Bronchial epithelial cell (primary cell): ENCODE results near the gene FMNL3. TPM values are rescaled to one million over a fixed set of nuclear protein-coding genes. Genes with fewer than 3 reads are reported as not detected.

Experiments
- DNase-seq: peaks from one replicate; pipeline ENCODE4 v3.0.0-alpha.2; 2010; ENCODE audit warnings: low read depth
- FAIRE-seq: peaks from 2 replicates; lab custom pipeline; 2011; peaks lifted over from hg19 to GRCh38; lab: Jason Lieb, UNC
- H3K27me3 ChIP-seq: 2 replicates; pipeline ENCODE4 v1.5.1; 2011; ENCODE audit warnings: low read length; ENCODE audit not compliant: control insufficient read depth, insufficient read depth
- H3K36me3 ChIP-seq: 2 replicates; pipeline ENCODE4 v1.5.1; 2011; ENCODE audit warnings: low read length; ENCODE audit not compliant: control insufficient read depth, insufficient read depth
- H3K4me3 ChIP-seq: 2 replicates; pipeline ENCODE4 v1.5.1; 2011; ENCODE audit warnings: mild to moderate bottlenecking, low read depth, low read length, control low read depth
- total RNA-seq: library from RNA; depleted of rRNA; stranded (reverse); fragments of >200 nt; gene quantifications from 2 replicates; pipeline ENCODE4 v1.2.1, GENCODE V29; 2014
- TF ChIP-seq, protein P1 (sequence below): IDR thresholded peaks from 2 replicates; pipeline ENCODE4 v1.5.1; 2011; ENCODE audit warnings: mild to moderate bottlenecking, moderate library complexity, low read length, control low read depth, inconsistent platforms; ENCODE audit not compliant: insufficient read depth, severe bottlenecking

Gene FMNL3, protein sequence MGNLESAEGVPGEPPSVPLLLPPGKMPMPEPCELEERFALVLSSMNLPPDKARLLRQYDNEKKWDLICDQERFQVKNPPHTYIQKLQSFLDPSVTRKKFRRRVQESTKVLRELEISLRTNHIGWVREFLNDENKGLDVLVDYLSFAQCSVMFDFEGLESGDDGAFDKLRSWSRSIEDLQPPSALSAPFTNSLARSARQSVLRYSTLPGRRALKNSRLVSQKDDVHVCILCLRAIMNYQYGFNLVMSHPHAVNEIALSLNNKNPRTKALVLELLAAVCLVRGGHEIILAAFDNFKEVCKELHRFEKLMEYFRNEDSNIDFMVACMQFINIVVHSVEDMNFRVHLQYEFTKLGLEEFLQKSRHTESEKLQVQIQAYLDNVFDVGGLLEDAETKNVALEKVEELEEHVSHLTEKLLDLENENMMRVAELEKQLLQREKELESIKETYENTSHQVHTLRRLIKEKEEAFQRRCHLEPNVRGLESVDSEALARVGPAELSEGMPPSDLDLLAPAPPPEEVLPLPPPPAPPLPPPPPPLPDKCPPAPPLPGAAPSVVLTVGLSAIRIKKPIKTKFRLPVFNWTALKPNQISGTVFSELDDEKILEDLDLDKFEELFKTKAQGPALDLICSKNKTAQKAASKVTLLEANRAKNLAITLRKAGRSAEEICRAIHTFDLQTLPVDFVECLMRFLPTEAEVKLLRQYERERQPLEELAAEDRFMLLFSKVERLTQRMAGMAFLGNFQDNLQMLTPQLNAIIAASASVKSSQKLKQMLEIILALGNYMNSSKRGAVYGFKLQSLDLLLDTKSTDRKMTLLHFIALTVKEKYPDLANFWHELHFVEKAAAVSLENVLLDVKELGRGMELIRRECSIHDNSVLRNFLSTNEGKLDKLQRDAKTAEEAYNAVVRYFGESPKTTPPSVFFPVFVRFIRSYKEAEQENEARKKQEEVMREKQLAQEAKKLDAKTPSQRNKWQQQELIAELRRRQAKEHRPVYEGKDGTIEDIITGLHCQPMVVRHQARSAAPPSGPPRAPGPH
- total RNA-seq: 2.2 and 2.6 TPM in 2 replicates

GRCh38 chr12:49707128-49707811 lies at the start of gene FMNL3:
Gene FMNL3 (minus strand): TSS chr12:49707405. CDS start chr12:49707180, 225 bp downstream.
- DNase-seq: peak; percentile 79
- FAIRE-seq: no peak
- TF ChIP-seq, protein P1, sequence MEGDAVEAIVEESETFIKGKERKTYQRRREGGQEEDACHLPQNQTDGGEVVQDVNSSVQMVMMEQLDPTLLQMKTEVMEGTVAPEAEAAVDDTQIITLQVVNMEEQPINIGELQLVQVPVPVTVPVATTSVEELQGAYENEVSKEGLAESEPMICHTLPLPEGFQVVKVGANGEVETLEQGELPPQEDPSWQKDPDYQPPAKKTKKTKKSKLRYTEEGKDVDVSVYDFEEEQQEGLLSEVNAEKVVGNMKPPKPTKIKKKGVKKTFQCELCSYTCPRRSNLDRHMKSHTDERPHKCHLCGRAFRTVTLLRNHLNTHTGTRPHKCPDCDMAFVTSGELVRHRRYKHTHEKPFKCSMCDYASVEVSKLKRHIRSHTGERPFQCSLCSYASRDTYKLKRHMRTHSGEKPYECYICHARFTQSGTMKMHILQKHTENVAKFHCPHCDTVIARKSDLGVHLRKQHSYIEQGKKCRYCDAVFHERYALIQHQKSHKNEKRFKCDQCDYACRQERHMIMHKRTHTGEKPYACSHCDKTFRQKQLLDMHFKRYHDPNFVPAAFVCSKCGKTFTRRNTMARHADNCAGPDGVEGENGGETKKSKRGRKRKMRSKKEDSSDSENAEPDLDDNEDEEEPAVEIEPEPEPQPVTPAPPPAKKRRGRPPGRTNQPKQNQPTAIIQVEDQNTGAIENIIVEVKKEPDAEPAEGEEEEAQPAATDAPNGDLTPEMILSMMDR: peak; percentile 92
- Histone ChIP-seq H3K4me3 (peak within 1 kb of the TSS; percentile 59), H3K27me3 (peaks cover 2% of the 10 kb centered on the region), H3K36me3 (no peaks in the 10 kb centered on the region)

GRCh38 chr12:49750996-49751393 lies 43.8 kb upstream of the FMNL3 start:
- Histone ChIP-seq H3K36me3 (peaks cover 23% of the 10 kb centered on the region), H3K27me3 (no peaks in the 10 kb centered on the region), H3K4me3 (peak overlapping the region; percentile 11)
- FAIRE-seq: no peak
- TF ChIP-seq, protein P1: no peak
- no peak for DNase-seq

DNA sequence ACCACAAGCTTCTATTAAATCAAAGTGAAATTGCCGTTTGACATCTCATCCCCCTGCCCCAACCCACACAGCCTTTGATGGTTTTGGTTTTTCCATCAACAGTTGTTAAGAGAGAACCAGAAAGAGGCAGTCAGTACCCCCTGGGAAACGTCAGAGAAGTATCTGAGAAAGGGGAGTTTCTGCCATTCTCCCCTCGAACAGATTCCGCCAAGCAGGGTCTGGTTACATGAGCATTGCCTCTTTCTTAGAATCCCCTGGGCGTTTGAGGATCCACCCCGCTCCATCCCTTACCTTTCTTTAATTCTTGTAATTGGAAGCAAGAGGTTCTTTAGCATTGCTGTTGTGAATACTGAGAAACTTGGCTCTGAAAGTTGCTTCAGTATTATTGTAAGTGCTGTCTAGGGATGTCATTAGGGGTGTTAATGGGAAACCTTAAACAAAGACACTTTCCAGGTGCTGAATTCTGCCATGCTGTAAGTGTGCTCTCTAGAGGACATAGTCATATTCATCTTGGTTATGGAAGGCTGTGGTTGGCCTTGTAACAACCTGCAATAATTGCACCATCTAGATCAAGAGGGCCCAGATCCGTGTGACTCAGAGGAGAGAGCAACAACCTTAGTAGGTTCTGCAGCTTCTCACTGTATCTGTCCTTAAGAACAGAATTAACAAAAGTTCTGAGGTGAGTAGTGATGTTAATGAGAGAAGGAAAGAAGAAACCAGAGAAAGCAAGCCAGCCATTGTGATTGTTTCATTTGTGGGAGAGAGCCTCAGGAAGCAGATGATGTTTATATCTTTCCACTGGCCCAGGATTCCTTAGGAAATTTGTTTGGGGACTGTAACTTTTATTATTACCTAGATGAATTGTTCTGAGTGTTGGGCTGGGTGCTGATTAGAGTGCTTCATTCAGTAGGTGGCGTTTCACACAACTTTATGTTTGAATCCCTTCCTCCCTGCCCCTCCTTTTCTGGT lies 43.1 kb upstream of the FMNL3 start:
- peak; percentile 55 for FAIRE-seq
- H3K36me3 ChIP-seq: peaks cover 19% of the 10 kb centered on the region
- no peaks in the 10 kb centered on the region for H3K27me3 ChIP-seq
- H3K4me3 ChIP-seq: peak overlapping the region; percentile 11
- TF ChIP-seq, protein P1: peak; percentile 26
- DNase-seq: peak; percentile 94

DNA sequence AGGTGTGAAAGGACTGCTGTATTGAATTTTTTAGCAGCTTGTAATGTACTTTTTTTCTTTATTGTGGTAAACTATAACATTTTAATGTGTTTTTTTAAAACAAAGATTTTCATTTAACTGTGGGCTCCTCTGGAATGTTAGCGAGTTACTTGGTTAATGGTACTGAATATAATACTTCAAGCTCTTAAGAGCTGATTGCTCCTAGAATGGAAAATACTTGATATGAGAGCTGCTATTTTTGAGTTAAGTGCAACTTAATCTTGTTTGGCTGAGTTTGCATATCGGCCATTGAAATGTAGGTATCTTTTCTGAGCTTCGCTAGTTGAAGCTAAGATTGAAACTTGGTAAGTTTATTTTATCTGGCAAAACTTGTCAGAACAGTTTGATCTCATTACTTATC lies 41.6 kb upstream of the FMNL3 start:
- Histone ChIP-seq H3K4me3 (no peak overlapping the region), H3K27me3 (no peaks in the 10 kb centered on the region), H3K36me3 (peaks cover 14% of the 10 kb centered on the region)
- DNase-seq: no peak
- FAIRE-seq: no peak
- TF ChIP-seq, protein P1: no peak
